ES-I3 (cell line): ENCODE measurements around the gene SHH.

Experiments
- H3K36me3 ChIP-seq: 2 replicates; pipeline ENCODE4 v1.6.1; 2013; ENCODE audit warnings: mild to moderate bottlenecking, low read length, control low read depth, moderate library complexity; ENCODE audit not compliant: insufficient read depth
- H3K4me1 ChIP-seq: 2 replicates; pipeline ENCODE4 v1.6.1; 2013; ENCODE audit warnings: mild to moderate bottlenecking, control low read depth, low read length; ENCODE audit not compliant: insufficient read depth
- H3K9ac ChIP-seq: 2 replicates; pipeline ENCODE4 v1.6.1; 2013; ENCODE audit warnings: low read depth, mild to moderate bottlenecking, low read length, moderate library complexity
- H3K9me3 ChIP-seq: 2 replicates; pipeline ENCODE4 v1.6.1; 2013; ENCODE audit warnings: mild to moderate bottlenecking, low read length, moderate library complexity; ENCODE audit not compliant: control insufficient read depth, insufficient read depth

The SHH gene

GRCh38 chr7:155789001-155789725 lies 23.1 kb downstream of the SHH start:
- H3K9me3 ChIP-seq: no peaks in the 10 kb centered on the region
- no peaks in the 10 kb centered on the region for H3K36me3 ChIP-seq
- H3K4me1 ChIP-seq: no peaks in the 10 kb centered on the region; the same call in 1 of the 2 replicates
- H3K9ac ChIP-seq: no peak overlapping the region

GRCh38 chr7:155788616-155789000 lies 23.7 kb downstream of the SHH start:
- no peak overlapping the region for H3K9ac ChIP-seq
- no peaks in the 10 kb centered on the region; the same call in 1 of the 2 replicates for H3K4me1 ChIP-seq
- no peaks in the 10 kb centered on the region for H3K9me3 ChIP-seq
- H3K36me3 ChIP-seq: peaks cover 3% of the 10 kb centered on the region; the same call in 1 of the 2 replicates

- Histone ChIP-seq H3K36me3 (peaks cover 3% of the 10 kb centered on the region; the same call in 1 of the 2 replicates), H3K4me1 (no peaks in the 10 kb centered on the region; the same call in 1 of the 2 replicates), H3K9ac (peak overlapping the region; percentile 70), H3K9me3 (no peaks in the 10 kb centered on the region)
Observed at GRCh38 chr7:155787171-155787851, 25.0 kb downstream of the SHH start.

- Histone ChIP-seq H3K4me1 (no peaks in the 10 kb centered on the region; the same call in 1 of the 2 replicates), H3K9ac (no peak overlapping the region; the same call in 1 of the 2 replicates), H3K36me3 (peaks cover 3% of the 10 kb centered on the region; the same call in 1 of the 2 replicates), H3K9me3 (no peaks in the 10 kb centered on the region)
Observed at GRCh38 chr7:155786491-155786890, 25.8 kb downstream of the SHH start.

- H3K9me3 ChIP-seq: no peaks in the 10 kb centered on the region
- H3K9ac ChIP-seq: no peak overlapping the region
- H3K4me1 ChIP-seq: no peaks in the 10 kb centered on the region; the same call in 1 of the 2 replicates
- H3K36me3 ChIP-seq: peaks cover 3% of the 10 kb centered on the region; the same call in 1 of the 2 replicates
Observed at GRCh38 chr7:155785536-155785935, 26.7 kb downstream of the SHH start.

GRCh38 chr7:155782466-155782865 lies 29.8 kb downstream of the SHH start:
- peaks cover 3% of the 10 kb centered on the region; the same call in 1 of the 2 replicates for H3K36me3 ChIP-seq
- no peaks in the 10 kb centered on the region for H3K4me1 ChIP-seq
- H3K9me3 ChIP-seq: no peaks in the 10 kb centered on the region
- H3K9ac ChIP-seq: no peak overlapping the region

GRCh38 chr7:155781433-155781832 lies 30.8 kb downstream of the SHH start:
- Histone ChIP-seq H3K36me3 (peaks cover 6% of the 10 kb centered on the region), H3K9ac (no peak overlapping the region), H3K9me3 (no peaks in the 10 kb centered on the region), H3K4me1 (no peaks in the 10 kb centered on the region)

GRCh38 chr7:155780884-155781283 lies 31.4 kb downstream of the SHH start:
- H3K36me3 ChIP-seq: peaks cover 11% of the 10 kb centered on the region
- H3K4me1 ChIP-seq: no peaks in the 10 kb centered on the region
- H3K9ac ChIP-seq: no peak overlapping the region
- no peaks in the 10 kb centered on the region for H3K9me3 ChIP-seq

- Histone ChIP-seq H3K36me3 (peaks cover 22% of the 10 kb centered on the region), H3K4me1 (no peaks in the 10 kb centered on the region), H3K9me3 (no peaks in the 10 kb centered on the region), H3K9ac (no peak overlapping the region)
Observed at GRCh38 chr7:155778349-155778748, 33.9 kb downstream of the SHH start.

- H3K9ac ChIP-seq: no peak overlapping the region
- H3K9me3 ChIP-seq: no peaks in the 10 kb centered on the region
Observed at GRCh38 chr7:155776606-155777005, 35.7 kb downstream of the SHH start.

GRCh38 chr7:155775691-155776090 lies 36.6 kb downstream of the SHH start:
- Histone ChIP-seq H3K4me1 (no peaks in the 10 kb centered on the region), H3K9ac (no peak overlapping the region), H3K36me3 (peaks cover 22% of the 10 kb centered on the region), H3K9me3 (no peaks in the 10 kb centered on the region)

More at GRCh38 chr7:155776606-155777005, 35.7 kb downstream of the SHH start:
- Histone ChIP-seq H3K4me1 (no peaks in the 10 kb centered on the region), H3K36me3 (peaks cover 22% of the 10 kb centered on the region)

- Histone ChIP-seq H3K4me1 (no peaks in the 10 kb centered on the region), H3K36me3 (peaks cover 27% of the 10 kb centered on the region), H3K9me3 (no peaks in the 10 kb centered on the region), H3K9ac (no peak overlapping the region)
Observed at GRCh38 chr7:155774947-155775346, 37.3 kb downstream of the SHH start.

GRCh38 chr7:155773531-155773930 lies 38.7 kb downstream of the SHH start:
- Histone ChIP-seq H3K9ac (no peak overlapping the region), H3K9me3 (no peaks in the 10 kb centered on the region), H3K36me3 (peaks cover 33% of the 10 kb centered on the region), H3K4me1 (no peaks in the 10 kb centered on the region)

- Histone ChIP-seq H3K4me1 (no peaks in the 10 kb centered on the region), H3K36me3 (peaks cover 29% of the 10 kb centered on the region), H3K9me3 (no peaks in the 10 kb centered on the region), H3K9ac (no peak overlapping the region)
Observed at GRCh38 chr7:155770241-155770640, 42.0 kb downstream of the SHH start.

GRCh38 chr7:155769701-155770100 lies 42.6 kb downstream of the SHH start:
- H3K36me3 ChIP-seq: peaks cover 30% of the 10 kb centered on the region
- no peaks in the 10 kb centered on the region for H3K9me3 ChIP-seq
- no peak overlapping the region for H3K9ac ChIP-seq
- H3K4me1 ChIP-seq: no peaks in the 10 kb centered on the region
